CD4-positive, CD25-positive, alpha-beta regulatory T cell (primary cell): Measurements from ENCODE around the gene WWC1. TPM values are rescaled to one million over a fixed set of nuclear protein-coding genes. Genes with fewer than 3 reads are reported as not detected.

Experiments used
- ATAC-seq, 2 donors: fragments of 150-1000 bp; cut with Tn5 transposase; one replicate each; pipeline ENCODE4 v1.10.0; 2021; ENCODE audit warnings: low read depth in 2 of 2, moderate number of reproducible peaks in 2 of 2, moderate library complexity in 1 of 2
- DNase-seq, 3 donors: peaks; one replicate each; pipeline versions ENCODE4 v3.0.0 to v3.0.0-alpha.2; 2012 to 2022; ENCODE audit warnings: mixed read lengths in 1 of 3
- H3K27ac ChIP-seq: one replicate; pipeline ENCODE4 v1.7.0; 2013; ENCODE audit warnings: mild to moderate bottlenecking, low read length; ENCODE audit not compliant: insufficient read depth, poor library complexity, severe bottlenecking
- H3K27me3 ChIP-seq: one replicate; pipeline ENCODE4 v1.7.0; 2013; ENCODE audit warnings: low read length; ENCODE audit not compliant: control insufficient read depth, insufficient read depth
- H3K36me3 ChIP-seq: one replicate; pipeline ENCODE4 v1.7.0; 2013; ENCODE audit warnings: mild to moderate bottlenecking, low read length, moderate library complexity; ENCODE audit not compliant: control insufficient read depth, insufficient read depth
- H3K4me1 ChIP-seq: 2 replicates; pipeline ENCODE4 v1.7.0; 2013; ENCODE audit warnings: mild to moderate bottlenecking, low read length; ENCODE audit not compliant: insufficient read depth, control insufficient read depth, poor library complexity, severe bottlenecking
- H3K4me3 ChIP-seq: one replicate; pipeline ENCODE4 v1.7.0; 2013; ENCODE audit warnings: low read depth, mild to moderate bottlenecking, low read length, moderate library complexity
- H3K9me3 ChIP-seq, 2 experiments: 1 replicate in 1 of 2; 2 replicates in 1 of 2; pipeline ENCODE4 v1.7.0; 2013; ENCODE audit warnings: low read length in 2 of 2, mild to moderate bottlenecking in 1 of 2, moderate library complexity in 1 of 2; ENCODE audit not compliant: control insufficient read depth in 2 of 2
- H3K27ac Mint-ChIP-seq, 3 donors: one replicate each; pipeline ENCODE4 v1.8.0; 2020 to 2022; ENCODE audit warnings: mild to moderate bottlenecking in 3 of 3, mixed read lengths in 3 of 3, moderate library complexity in 2 of 3
- H3K27me3 Mint-ChIP-seq: one replicate; pipeline ENCODE4 v1.8.0; 2022; ENCODE audit warnings: mild to moderate bottlenecking, mixed read lengths
- H3K36me3 Mint-ChIP-seq: one replicate; pipeline ENCODE4 v1.8.0; 2020; ENCODE audit warnings: mixed read lengths
- H3K4me1 Mint-ChIP-seq, 4 donors: one replicate each; pipeline ENCODE4 v1.8.0; 2020 to 2022; ENCODE audit warnings: mixed read lengths in 4 of 4, mild to moderate bottlenecking in 1 of 4
- H3K4me3 Mint-ChIP-seq, 4 donors: one replicate each; pipeline ENCODE4 v1.8.0; 2020 to 2022; ENCODE audit warnings: mild to moderate bottlenecking in 4 of 4, mixed read lengths in 4 of 4, moderate library complexity in 3 of 4
- H3K9me3 Mint-ChIP-seq, 7 donors: one replicate each; pipeline ENCODE4 v1.8.0; 2020 to 2022; ENCODE audit warnings: mixed read lengths in 7 of 7, mild to moderate bottlenecking in 3 of 7, moderate library complexity in 2 of 7
- polyA plus RNA-seq, 4 donors: library from polyadenylated mRNA; unstranded; fragments of 300-500 nt; fragmentation: Illumina TruSeq; gene quantifications; one replicate each; pipeline ENCODE4 v1.2.3, GENCODE V29; 2021
- total RNA-seq: library from RNA; stranded (reverse); gene quantifications from one replicate; pipeline ENCODE4 v1.2.3, GENCODE V29; 2022

The WWC1 gene
- total and polyA plus RNA-seq, 5 donors from 2014 or later = 0.07 to 1.5 (median 0.95) TPM; not detected in 1

GRCh38 chr5:168319774-168320173, 28.3 kb downstream of the WWC1 start:
- no peak overlapping the region for H3K27ac ChIP-seq
- Mint-ChIP-seq H3K36me3 (no peaks in the 10 kb centered on the region), H3K27me3 (no peaks in the 10 kb centered on the region), H3K9me3 (no peaks in the 10 kb centered on the region), H3K27ac (no peak overlapping the region), H3K4me3 (no peak overlapping the region), H3K4me1 (no peaks in the 10 kb centered on the region)
- H3K36me3 ChIP-seq = no peaks in the 10 kb centered on the region
- no peaks in the 10 kb centered on the region for H3K27me3 ChIP-seq
- no peak for DNase-seq
- ATAC-seq = no peak
- no peak overlapping the region for H3K4me3 ChIP-seq
- no peaks in the 10 kb centered on the region for H3K9me3 ChIP-seq
- no peaks in the 10 kb centered on the region for H3K4me1 ChIP-seq

DNA sequence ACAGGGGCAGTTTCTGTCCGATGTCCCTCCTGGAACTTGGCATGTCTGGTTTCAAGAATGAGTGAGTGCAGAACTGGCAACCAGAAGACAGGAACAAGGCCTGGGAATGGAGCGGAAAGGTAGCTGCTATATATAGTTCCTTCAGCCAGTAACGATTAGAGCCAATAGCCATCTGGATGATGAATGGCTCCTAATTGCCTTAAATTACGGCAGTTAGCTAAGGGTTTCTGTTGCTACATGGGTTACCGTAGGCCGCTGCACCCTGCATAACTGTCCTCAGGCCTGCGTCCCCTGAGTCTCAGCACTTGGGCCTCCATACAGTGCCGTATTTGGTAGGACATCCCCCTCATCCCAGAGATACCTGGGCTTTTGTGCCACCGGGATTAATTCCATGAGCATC, 29.4 kb downstream of the WWC1 start:
- no peak for DNase-seq
- H3K4me3 Mint-ChIP-seq = no peak overlapping the region
- Histone ChIP-seq H3K4me1 (no peaks in the 10 kb centered on the region), H3K27me3 (no peaks in the 10 kb centered on the region), H3K27ac (no peak overlapping the region), H3K4me3 (no peak overlapping the region), H3K36me3 (no peaks in the 10 kb centered on the region), H3K9me3 (no peaks in the 10 kb centered on the region)
- no peak for ATAC-seq
- peaks cover 0 to 1% (median 0%) of the 10 kb centered on the region in 4 donors for H3K4me1 Mint-ChIP-seq
- H3K36me3 Mint-ChIP-seq = no peaks in the 10 kb centered on the region
- no peaks in the 10 kb centered on the region for H3K9me3 Mint-ChIP-seq
- H3K27me3 Mint-ChIP-seq = peaks cover 4% of the 10 kb centered on the region
- no peak overlapping the region for H3K27ac Mint-ChIP-seq

GRCh38 chr5:168324859-168325630, 33.6 kb downstream of the WWC1 start:
- ATAC-seq (no peak), DNase-seq (no peak)
- H3K4me1 Mint-ChIP-seq = peaks cover 0 to 3% (median 1%) of the 10 kb centered on the region in 4 donors
- Histone ChIP-seq H3K4me1 (no peaks in the 10 kb centered on the region), H3K9me3 (no peaks in the 10 kb centered on the region), H3K36me3 (no peaks in the 10 kb centered on the region), H3K27me3 (no peaks in the 10 kb centered on the region), H3K4me3 (no peak overlapping the region), H3K27ac (no peak overlapping the region)
- H3K27me3 Mint-ChIP-seq = peaks cover 19% of the 10 kb centered on the region
- no peak overlapping the region for H3K27ac Mint-ChIP-seq
- no peak overlapping the region for H3K4me3 Mint-ChIP-seq
- no peaks in the 10 kb centered on the region for H3K9me3 Mint-ChIP-seq
- no peaks in the 10 kb centered on the region for H3K36me3 Mint-ChIP-seq

- H3K27ac Mint-ChIP-seq = no peak overlapping the region
- H3K4me1 Mint-ChIP-seq = peaks cover 0 to 3% (median 1%) of the 10 kb centered on the region in 4 donors
- H3K27me3 Mint-ChIP-seq = peaks cover 19% of the 10 kb centered on the region
- ATAC-seq (no peak), DNase-seq (no peak)
- H3K9me3 ChIP-seq = no peaks in the 10 kb centered on the region
- H3K4me3 ChIP-seq = no peak overlapping the region
- no peaks in the 10 kb centered on the region for H3K4me1 ChIP-seq
- no peaks in the 10 kb centered on the region for H3K9me3 Mint-ChIP-seq
- no peak overlapping the region for H3K27ac ChIP-seq
- no peaks in the 10 kb centered on the region for H3K36me3 ChIP-seq
- H3K36me3 Mint-ChIP-seq = no peaks in the 10 kb centered on the region
- no peak overlapping the region for H3K4me3 Mint-ChIP-seq
- H3K27me3 ChIP-seq = no peaks in the 10 kb centered on the region
Observed at GRCh38 chr5:168327019-168327421, 35.6 kb downstream of the WWC1 start.

GRCh38 chr5:168327451-168327850, 36.0 kb downstream of the WWC1 start:
- H3K4me1 ChIP-seq = no peaks in the 10 kb centered on the region
- H3K9me3 Mint-ChIP-seq = no peaks in the 10 kb centered on the region
- H3K36me3 Mint-ChIP-seq = no peaks in the 10 kb centered on the region
- no peak overlapping the region for H3K27ac Mint-ChIP-seq
- DNase-seq (no peak), ATAC-seq (no peak)
- H3K27me3 Mint-ChIP-seq = peaks cover 19% of the 10 kb centered on the region
- no peak overlapping the region for H3K27ac ChIP-seq
- no peaks in the 10 kb centered on the region for H3K27me3 ChIP-seq
- no peaks in the 10 kb centered on the region for H3K36me3 ChIP-seq
- no peaks in the 10 kb centered on the region for H3K9me3 ChIP-seq
- no peak overlapping the region for H3K4me3 Mint-ChIP-seq
- H3K4me3 ChIP-seq = no peak overlapping the region
- H3K4me1 Mint-ChIP-seq = peaks cover 0 to 3% (median 1%) of the 10 kb centered on the region in 4 donors

DNA sequence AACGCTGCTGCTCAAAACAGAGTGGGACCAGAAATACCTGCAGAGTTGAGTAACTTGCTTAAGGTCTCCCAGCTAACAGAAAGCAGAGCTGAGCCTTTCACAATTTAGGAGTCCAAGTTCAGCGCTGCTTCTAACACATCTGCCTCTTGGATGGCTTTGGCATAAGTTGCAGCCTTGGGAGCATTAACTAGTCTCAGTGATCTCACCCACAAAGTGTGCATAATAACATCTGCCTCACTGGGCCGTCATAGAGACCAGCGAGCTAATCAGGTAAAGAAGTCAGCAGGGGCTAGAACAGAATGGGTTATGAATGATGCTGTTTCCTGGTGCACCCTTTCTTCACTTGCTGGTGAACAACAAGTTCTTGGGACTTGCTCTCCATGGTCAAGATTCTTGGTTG, 36.5 kb downstream of the WWC1 start:
- Mint-ChIP-seq H3K9me3 (no peaks in the 10 kb centered on the region), H3K36me3 (no peaks in the 10 kb centered on the region), H3K4me1 (peaks cover 0 to 3% (median 1%) of the 10 kb centered on the region in 4 donors), H3K4me3 (no peak overlapping the region), H3K27me3 (peaks cover 19% of the 10 kb centered on the region), H3K27ac (no peak overlapping the region)
- Histone ChIP-seq H3K4me1 (no peaks in the 10 kb centered on the region), H3K27ac (no peak overlapping the region), H3K9me3 (no peaks in the 10 kb centered on the region), H3K4me3 (no peak overlapping the region), H3K27me3 (no peaks in the 10 kb centered on the region), H3K36me3 (no peaks in the 10 kb centered on the region)
- ATAC-seq (no peak), DNase-seq (no peak)

- peaks cover 19% of the 10 kb centered on the region for H3K27me3 Mint-ChIP-seq
- H3K9me3 Mint-ChIP-seq = no peaks in the 10 kb centered on the region
- Histone ChIP-seq H3K27me3 (no peaks in the 10 kb centered on the region), H3K27ac (no peak overlapping the region), H3K4me3 (no peak overlapping the region), H3K36me3 (no peaks in the 10 kb centered on the region), H3K9me3 (no peaks in the 10 kb centered on the region), H3K4me1 (no peaks in the 10 kb centered on the region)
- no peaks in the 10 kb centered on the region for H3K36me3 Mint-ChIP-seq
- no peak overlapping the region for H3K4me3 Mint-ChIP-seq
- peaks cover 0 to 3% (median 1%) of the 10 kb centered on the region in 4 donors for H3K4me1 Mint-ChIP-seq
- DNase-seq = no peak
- no peak overlapping the region for H3K27ac Mint-ChIP-seq
- ATAC-seq = no peak
Observed at GRCh38 chr5:168328814-168329213, 37.4 kb downstream of the WWC1 start.

- Mint-ChIP-seq H3K9me3 (no peaks in the 10 kb centered on the region), H3K4me1 (peaks cover 0 to 3% (median 1%) of the 10 kb centered on the region in 4 donors), H3K36me3 (no peaks in the 10 kb centered on the region), H3K4me3 (no peak overlapping the region), H3K27me3 (peaks cover 19% of the 10 kb centered on the region), H3K27ac (no peak overlapping the region)
- no peak for DNase-seq
- Histone ChIP-seq H3K27ac (no peak overlapping the region), H3K9me3 (no peaks in the 10 kb centered on the region), H3K4me3 (no peak overlapping the region), H3K4me1 (no peaks in the 10 kb centered on the region), H3K36me3 (no peaks in the 10 kb centered on the region), H3K27me3 (no peaks in the 10 kb centered on the region)
- no peak for ATAC-seq
Observed at GRCh38 chr5:168329302-168329701, 37.9 kb downstream of the WWC1 start.
